Neuronal stem cell (in vitro differentiated cells): ENCODE data around the gene CALML6.
A peak's percentile ranks its signal among the peaks of the same experiment; 100 is the strongest.

ENCODE experiments used
- DNase-seq: peaks from one replicate; pipeline ENCODE4 v3.0.0-alpha.2; 2013; ENCODE audit warnings: low spot score
- H2AFZ ChIP-seq: one replicate; pipeline ENCODE4 v1.6.1; 2013; ENCODE audit warnings: mild to moderate bottlenecking, low read length, inconsistent platforms
- H2AK5ac ChIP-seq: 2 replicates; pipeline ENCODE4 v1.6.1; 2013; ENCODE audit warnings: low read depth, mild to moderate bottlenecking, inconsistent platforms, low read length, moderate library complexity, mixed read lengths
- H2BK120ac ChIP-seq: 2 replicates; pipeline ENCODE4 v1.6.1; 2013; ENCODE audit warnings: low read depth, mild to moderate bottlenecking, inconsistent platforms, low read length, moderate library complexity, mixed read lengths
- H2BK12ac ChIP-seq: one replicate; pipeline ENCODE4 v1.6.1; 2013; ENCODE audit warnings: low read length, inconsistent platforms
- H2BK15ac ChIP-seq: 2 replicates; pipeline ENCODE4 v1.6.1; 2013; ENCODE audit warnings: mild to moderate bottlenecking, low read length, inconsistent platforms, mixed read lengths
- H2BK5ac ChIP-seq: one replicate; pipeline ENCODE4 v1.6.1; 2013; ENCODE audit warnings: inconsistent platforms, mild to moderate bottlenecking, low read length, moderate library complexity
- H3K14ac ChIP-seq: one replicate; pipeline ENCODE4 v1.6.1; 2013; ENCODE audit warnings: low read length, inconsistent platforms
- H3K18ac ChIP-seq: 2 replicates; pipeline ENCODE4 v1.6.1; 2013; ENCODE audit warnings: low read length, inconsistent platforms
- H3K23ac ChIP-seq: 2 replicates; pipeline ENCODE4 v1.6.1; 2013; ENCODE audit warnings: low read depth, mild to moderate bottlenecking, mixed read lengths, low read length, inconsistent platforms; ENCODE audit not compliant: poor library complexity
- H3K27ac ChIP-seq: replicated peaks from 3 replicates; pipeline ENCODE4 v1.5.1; 2013; ENCODE audit warnings: low read length, inconsistent platforms
- H3K27me3 ChIP-seq, 3 experiments: 2 replicates each; pipeline ENCODE4 v1.6.1; 2013; ENCODE audit warnings: low read length in 3 of 3, mild to moderate bottlenecking in 2 of 3, inconsistent platforms in 1 of 3, low read depth in 1 of 3, mixed read lengths in 1 of 3, moderate library complexity in 1 of 3; ENCODE audit not compliant: control insufficient read depth in 3 of 3, insufficient read depth in 3 of 3
- H3K36me3 ChIP-seq, 2 donors: replicated peaks in 1 of 2; 2 replicates each; pipeline ENCODE4 v1.6.1; 2013; ENCODE audit warnings: low read length in 2 of 2; ENCODE audit not compliant: control insufficient read depth in 2 of 2, insufficient read depth in 2 of 2
- H3K4ac ChIP-seq: 2 replicates; pipeline ENCODE4 v1.6.1; 2013; ENCODE audit warnings: inconsistent platforms, mild to moderate bottlenecking, low read length, moderate library complexity
- H3K4me1 ChIP-seq, 2 donors: 1 replicate in 1 of 2; 2 replicates in 1 of 2; pipeline ENCODE4 v1.6.1; 2013; ENCODE audit warnings: low read length in 2 of 2, low read depth in 1 of 2; ENCODE audit not compliant: control insufficient read depth in 2 of 2, insufficient read depth in 1 of 2
- H3K4me2 ChIP-seq: one replicate; pipeline ENCODE4 v1.6.1; 2013; ENCODE audit warnings: mild to moderate bottlenecking, low read length, inconsistent platforms; ENCODE audit not compliant: insufficient read depth, poor library complexity, severe bottlenecking
- H3K4me3 ChIP-seq, 2 donors: 2 replicates each; pipeline ENCODE4 v1.5.1; 2013; ENCODE audit warnings: low read length in 2 of 2, mild to moderate bottlenecking in 2 of 2, inconsistent platforms in 1 of 2, moderate library complexity in 1 of 2
- H3K79me1 ChIP-seq: one replicate; pipeline ENCODE4 v1.6.1; 2013; ENCODE audit warnings: low read depth, mild to moderate bottlenecking, inconsistent platforms, low read length, moderate library complexity
- H3K9ac ChIP-seq: one replicate; pipeline ENCODE4 v1.6.1; 2013; ENCODE audit warnings: mild to moderate bottlenecking, low read depth, low read length, inconsistent platforms; ENCODE audit not compliant: poor library complexity
- H3K9me3 ChIP-seq, 2 donors: replicated peaks in 1 of 2; 2 replicates each; pipeline versions ENCODE3 to v1.6.1; 2013; ENCODE audit warnings: low read length in 2 of 2, mild to moderate bottlenecking in 2 of 2, inconsistent platforms in 1 of 2, low read depth in 1 of 2, mixed read lengths in 1 of 2, moderate library complexity in 1 of 2; ENCODE audit not compliant: control insufficient read depth in 2 of 2, insufficient read depth in 1 of 2
- H4K8ac ChIP-seq: one replicate; pipeline ENCODE4 v1.6.1; 2013; ENCODE audit warnings: low read depth, mild to moderate bottlenecking, inconsistent platforms, low read length, moderate library complexity
- H4K91ac ChIP-seq: one replicate; pipeline ENCODE4 v1.6.1; 2013; ENCODE audit warnings: low read length, low read depth, mild to moderate bottlenecking, inconsistent platforms; ENCODE audit not compliant: poor library complexity
- WGBS, 2 donors: extraction: QIAGEN DNeasy Blood & Tissue Kit; methylation state at CpG; one replicate each; pipeline ENCODE4 v1.1.7; 2013; ENCODE audit warnings: missing lambda C conversion rate in 2 of 2, mixed read lengths in 1 of 2; ENCODE audit not compliant: insufficient read length in 2 of 2, insufficient replicate concordance in 1 of 2; ENCODE audit errors: extremely low coverage in 2 of 2; 5-methylcytosine and 5-hydroxymethylcytosine counted together

CALML6 gene

GRCh38 chr1:1941868-1942752, 27.1 kb downstream of the CALML6 start:
- Histone ChIP-seq H3K9ac (no peak overlapping the region), H3K4me3 (no peak overlapping the region), H2AFZ (no peak overlapping the region), H4K8ac (no peak overlapping the region), H3K23ac (no peak overlapping the region), H3K79me1 (peaks cover 4% of the 10 kb centered on the region), H3K27me3 (peaks cover 0 to 26% (median 0%) of the 10 kb centered on the region in 3 experiments), H2BK12ac (no peak overlapping the region), H3K27ac (no peak overlapping the region), H2BK120ac (no peak overlapping the region), H3K36me3 (no peaks in the 10 kb centered on the region), H2BK5ac (no peak overlapping the region), H3K9me3 (peaks cover 0 to 4% of the 10 kb centered on the region in 2 donors), H4K91ac (peak overlapping the region; percentile 3), H3K4ac (no peak overlapping the region), H3K4me2 (no peak overlapping the region), H3K4me1 (peaks cover 7% of the 10 kb centered on the region in 2 donors), H3K14ac (no peak overlapping the region), H2BK15ac (no peak overlapping the region), H2AK5ac (no peak overlapping the region), H3K18ac (no peak overlapping the region)
- DNase-seq, result no peak
- no CpG with 5 or more reads among the region's 39 CpGs for WGBS, 2 donors

- H4K8ac ChIP-seq, result no peak overlapping the region
- peak overlapping the region; percentile 94 for H2AFZ ChIP-seq
- H3K4me2 ChIP-seq, result no peak overlapping the region
- no peak overlapping the region for H3K27ac ChIP-seq
- peaks cover 0 to 32% (median 0%) of the 10 kb centered on the region in 3 experiments for H3K27me3 ChIP-seq
- peaks cover 4% of the 10 kb centered on the region for H3K79me1 ChIP-seq
- no peak for DNase-seq
- H3K4me3 ChIP-seq, result no peak overlapping the region
- H3K9me3 ChIP-seq, result peaks cover 0 to 4% of the 10 kb centered on the region in 2 donors
- H3K4me1 ChIP-seq, result peaks cover 6 to 7% of the 10 kb centered on the region in 2 donors
- no peak overlapping the region for H3K4ac ChIP-seq
- peak overlapping the region; percentile 37 for H2AK5ac ChIP-seq
- H2BK12ac ChIP-seq, result no peak overlapping the region
- peak overlapping the region; percentile 64 for H3K14ac ChIP-seq
- H3K9ac ChIP-seq, result no peak overlapping the region
- H3K23ac ChIP-seq, result peak overlapping the region; percentile 85
- H4K91ac ChIP-seq, result peak overlapping the region; percentile 3
- no peaks in the 10 kb centered on the region for H3K36me3 ChIP-seq
- H2BK15ac ChIP-seq, result peak overlapping the region; percentile 49
- H3K18ac ChIP-seq, result peak overlapping the region; percentile 87
- H2BK120ac ChIP-seq, result no peak overlapping the region
- no CpG with 5 or more reads among the region's 45 CpGs for WGBS, 2 donors
- peak overlapping the region; percentile 29 for H2BK5ac ChIP-seq
Observed at GRCh38 chr1:1942753-1943656, 27.9 kb downstream of the CALML6 start.

GRCh38 chr1:1943834-1944570, 28.9 kb downstream of the CALML6 start:
- peak overlapping the region; percentile 70 for H3K9ac ChIP-seq
- H4K91ac ChIP-seq, result no peak overlapping the region
- peak overlapping the region; percentile 96 for H3K23ac ChIP-seq
- H3K36me3 ChIP-seq, result no peaks in the 10 kb centered on the region
- peaks cover 0 to 29% (median 0%) of the 10 kb centered on the region in 3 experiments for H3K27me3 ChIP-seq
- peak overlapping the region; percentile 87 for H3K18ac ChIP-seq
- no peak overlapping the region for H2BK12ac ChIP-seq
- H3K4me2 ChIP-seq, result peak overlapping the region; percentile 60
- no CpG with 5 or more reads among the region's 37 CpGs for WGBS, 2 donors
- peak overlapping the region; percentile 94 for H2AFZ ChIP-seq
- peaks cover 6 to 7% of the 10 kb centered on the region in 2 donors for H3K4me1 ChIP-seq
- H3K14ac ChIP-seq, result peak overlapping the region; percentile 14
- H3K9me3 ChIP-seq, result peaks cover 0 to 2% of the 10 kb centered on the region in 2 donors
- H4K8ac ChIP-seq, result no peak overlapping the region
- peak overlapping the region; percentile 30 for H2BK15ac ChIP-seq
- H2BK5ac ChIP-seq, result peak overlapping the region; percentile 29
- no peaks in the 10 kb centered on the region for H3K79me1 ChIP-seq
- peak overlapping the region; percentile 6 to 74 for H3K4me3 ChIP-seq
- peak; percentile 55 for DNase-seq
- no peak overlapping the region for H3K27ac ChIP-seq
- no peak overlapping the region for H2BK120ac ChIP-seq
- H2AK5ac ChIP-seq, result peak overlapping the region; percentile 47
- no peak overlapping the region for H3K4ac ChIP-seq
